Mammary epithelial cell (primary cell): Measurements from ENCODE around the gene S100A14.

Source experiments
- EZH2 ChIP-seq: IDR thresholded peaks from 2 replicates; pipeline ENCODE4 v1.6.1; 2012; ENCODE audit warnings: low read length, inconsistent platforms, borderline replicate concordance
- TF ChIP-seq, protein P1 (sequence below), 2 donors: IDR thresholded peaks in 1 of 2; conservative IDR thresholded peaks in 1 of 2; 2 replicates each; pipeline ENCODE4 v1.5.1; 2011 to 2012; ENCODE audit warnings: inconsistent platforms in 2 of 2, low read length in 2 of 2, mild to moderate bottlenecking in 2 of 2, control low read depth in 1 of 2, low read depth in 1 of 2; ENCODE audit not compliant: insufficient read depth in 1 of 2; ENCODE audit errors: extremely low read depth in 1 of 2

- TF ChIP-seq EZH2, result no peak
- TF ChIP-seq, protein P1, sequence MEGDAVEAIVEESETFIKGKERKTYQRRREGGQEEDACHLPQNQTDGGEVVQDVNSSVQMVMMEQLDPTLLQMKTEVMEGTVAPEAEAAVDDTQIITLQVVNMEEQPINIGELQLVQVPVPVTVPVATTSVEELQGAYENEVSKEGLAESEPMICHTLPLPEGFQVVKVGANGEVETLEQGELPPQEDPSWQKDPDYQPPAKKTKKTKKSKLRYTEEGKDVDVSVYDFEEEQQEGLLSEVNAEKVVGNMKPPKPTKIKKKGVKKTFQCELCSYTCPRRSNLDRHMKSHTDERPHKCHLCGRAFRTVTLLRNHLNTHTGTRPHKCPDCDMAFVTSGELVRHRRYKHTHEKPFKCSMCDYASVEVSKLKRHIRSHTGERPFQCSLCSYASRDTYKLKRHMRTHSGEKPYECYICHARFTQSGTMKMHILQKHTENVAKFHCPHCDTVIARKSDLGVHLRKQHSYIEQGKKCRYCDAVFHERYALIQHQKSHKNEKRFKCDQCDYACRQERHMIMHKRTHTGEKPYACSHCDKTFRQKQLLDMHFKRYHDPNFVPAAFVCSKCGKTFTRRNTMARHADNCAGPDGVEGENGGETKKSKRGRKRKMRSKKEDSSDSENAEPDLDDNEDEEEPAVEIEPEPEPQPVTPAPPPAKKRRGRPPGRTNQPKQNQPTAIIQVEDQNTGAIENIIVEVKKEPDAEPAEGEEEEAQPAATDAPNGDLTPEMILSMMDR (conservative IDR thresholded peaks at IDR 0.05 in 1 of 2, IDR thresholded peaks at IDR 0.05 in 1 of 2; ENCODE audit: extremely low read depth in 1 of 2, insufficient read depth in 1 of 2, low read depth in 1 of 2, low read length in 2 of 2), result no peak
These were observed 33.7 kb upstream of the S100A14 start for GRCh38 chr1:153649863-153650235.
